HepG2 (cell line): Measurements from ENCODE around the gene CORO1C. TPM values are rescaled to one million over a fixed set of nuclear protein-coding genes. Genes with fewer than 3 reads are reported as not detected.
A peak's percentile ranks its signal among the peaks of the same experiment; 100 is the strongest.

ENCODE experiments used
- ATAC-seq: fragments of 200-7000 bp; cut with Tn5 transposase; 3 replicates; pipeline ENCODE4 v1.9.1; 2020; ENCODE audit warnings: mild to moderate bottlenecking, moderate library complexity
- BruUV-seq: library from RNA; stranded (reverse); fragments of 400-500 nt; replicated peaks from 2 replicates; lab custom pipeline; 2021; lab: Mats Ljungman, UMichigan
- CTCF ChIA-PET: fragments of 300-600 bp; formaldehyde crosslinking; extraction: SDS; loops from one replicate; lab custom pipeline; 2021; ENCODE audit warnings: low total read pairs, inconsistent platforms, low intra/inter-chr PET ratio; lab: Yijun Ruan, JAX
- POLR2A ChIA-PET: fragments of 350-600 bp; sonication (Branson Sonifier 250); formaldehyde crosslinking; loops from one replicate; lab custom pipeline; 2020; ENCODE audit warnings: antibody characterized with exemption, inconsistent platforms; lab: Yijun Ruan, JAX
- DNase-seq: peaks from one replicate; pipeline ENCODE4 v3.0.0-alpha.2; 2015; ENCODE audit warnings: low spot score
- FAIRE-seq: peaks from 3 replicates; lab custom pipeline; 2011; peaks lifted over from hg19 to GRCh38; lab: Jason Lieb, UNC
- H2AFZ ChIP-seq: one replicate; pipeline ENCODE4 v1.6.1; 2011; ENCODE audit warnings: low read length, inconsistent platforms
- H3K27ac ChIP-seq: fragments of 300-600 bp; 3 replicates; pipeline ENCODE4 v1.8.0; 2011; ENCODE audit warnings: mixed run types, mild to moderate bottlenecking, mixed read lengths, low read length, inconsistent platforms; ENCODE audit not compliant: insufficient read depth; ENCODE audit errors: extremely low read length
- H3K27me3 ChIP-seq, 2 experiments: fragments of 200-600 bp in 1 of 2; 2 replicates in 1 of 2; 3 replicates in 1 of 2; pipeline versions ENCODE4 v1.6.0 to v1.8.0; 2011; ENCODE audit warnings: low read length in 2 of 2, mild to moderate bottlenecking in 2 of 2, moderate library complexity in 2 of 2, inconsistent platforms in 1 of 2; ENCODE audit not compliant: insufficient read depth in 2 of 2, control insufficient read depth in 1 of 2
- H3K36me3 ChIP-seq, 2 experiments: fragments of 200-600 bp in 1 of 2; replicated peaks in 1 of 2; 2 replicates in 1 of 2; 3 replicates in 1 of 2; pipeline versions ENCODE4 v1.5.1 to v1.8.0; 2011; ENCODE audit warnings: low read length in 2 of 2, inconsistent platforms in 1 of 2; ENCODE audit not compliant: insufficient read depth in 2 of 2, control insufficient read depth in 1 of 2
- H3K4me1 ChIP-seq: 2 replicates; pipeline ENCODE4 v1.5.1; 2012; ENCODE audit warnings: low read length, inconsistent platforms; ENCODE audit not compliant: insufficient read depth
- H3K4me2 ChIP-seq: 2 replicates; pipeline ENCODE4 v1.6.0; 2011; ENCODE audit warnings: low read depth, low read length, inconsistent platforms
- H3K4me3 ChIP-seq, 3 experiments: fragments of 200-600 bp in 1 of 3; sonication (generic), shearing (Covaris generic) in 1 of 3; replicated peaks in 1 of 3; 2 replicates each; pipeline ENCODE4 v1.5.1; 2011 to 2016; ENCODE audit warnings: low read length in 3 of 3, inconsistent platforms in 2 of 3, low read depth in 2 of 3, mild to moderate bottlenecking in 2 of 3, control low read depth in 1 of 3, mixed read lengths in 1 of 3; ENCODE audit not compliant: insufficient read depth in 1 of 3
- H3K79me2 ChIP-seq: one replicate; pipeline ENCODE4 v1.6.1; 2011; ENCODE audit warnings: low read length, inconsistent platforms; ENCODE audit not compliant: insufficient read depth
- H3K9ac ChIP-seq: 2 replicates; pipeline ENCODE4 v1.6.0; 2011; ENCODE audit warnings: mild to moderate bottlenecking, low read depth, low read length, inconsistent platforms; ENCODE audit not compliant: insufficient read depth
- H3K9me3 ChIP-seq: 2 replicates; pipeline ENCODE4 v1.5.1; 2012; ENCODE audit warnings: mild to moderate bottlenecking, low read length
- H4K20me1 ChIP-seq: 2 replicates; pipeline ENCODE4 v1.6.0; 2011; ENCODE audit warnings: inconsistent platforms, mild to moderate bottlenecking, low read length, moderate library complexity; ENCODE audit not compliant: insufficient read depth
- FLYWCH1 ChIP-seq: sonication (generic); formaldehyde crosslinking; IDR thresholded peaks from 2 replicates; pipeline ENCODE4 v1.8.1; 2023; ENCODE audit warnings: mild to moderate bottlenecking, missing genetic modification reagents
- RARG ChIP-seq: sonication (generic); formaldehyde crosslinking; IDR thresholded peaks from 2 replicates; pipeline ENCODE4 v1.4.0; 2020; ENCODE audit warnings: low read depth, mild to moderate bottlenecking, missing genetic modification reagents
- SRSF9 ChIP-seq: fragments of 200-400 bp; formaldehyde crosslinking; IDR thresholded peaks from 2 replicates; pipeline ENCODE4 v1.6.1; 2018; ENCODE audit warnings: borderline replicate concordance, mild to moderate bottlenecking, low read depth, low read length; ENCODE audit not compliant: insufficient read depth, poor library complexity, severe bottlenecking
- YEATS2 ChIP-seq: sonication (generic); formaldehyde crosslinking; IDR thresholded peaks from 2 replicates; pipeline ENCODE4 v1.4.0; 2020; ENCODE audit warnings: missing genetic modification reagents, borderline replicate concordance
- ZNF260 ChIP-seq: sonication (generic); formaldehyde crosslinking; IDR thresholded peaks from 2 replicates; pipeline ENCODE4 v1.4.0; 2020; ENCODE audit warnings: missing genetic modification reagents, low read depth, mild to moderate bottlenecking, borderline replicate concordance
- ZNF44 ChIP-seq: sonication (generic); formaldehyde crosslinking; IDR thresholded peaks from 2 replicates; pipeline ENCODE4 v1.5.1; 2020; ENCODE audit warnings: mild to moderate bottlenecking, missing genetic modification reagents
- ZNF615 ChIP-seq: sonication (generic); formaldehyde crosslinking; IDR thresholded peaks from 2 replicates; pipeline ENCODE4 v1.5.0; 2020; ENCODE audit warnings: mild to moderate bottlenecking, missing genetic modification reagents, borderline replicate concordance
- ZNF883 ChIP-seq: sonication (generic); formaldehyde crosslinking; IDR thresholded peaks from 2 replicates; pipeline ENCODE4 v1.5.1; 2020; ENCODE audit warnings: mild to moderate bottlenecking, missing genetic modification reagents; ENCODE audit errors: not compliant biosample characterization
- WGBS: methylation state at CpG from one replicate; pipeline ENCODE4 v1.1.6; 2017; ENCODE audit warnings: low lambda C conversion rate; 5-methylcytosine and 5-hydroxymethylcytosine counted together
- in situ Hi-C: cut with HindIII; loops from 2 replicates; pipeline ENCODE4 v1.10.0; 2017; ENCODE audit warnings: low pct_unique_long_range_greater_than_20kb; ENCODE audit not compliant: extremely low pct_ligation_motif_present
- intact Hi-C: fragments of 100-400 bp; cut with micrococcal nuclease; formaldehyde crosslinking; loops from one replicate; pipeline ENCODE4 v1.10.0; 2022; ENCODE audit not compliant: unreplicated experiment
- polyA plus RNA-seq, 8 experiments: library from polyadenylated mRNA; depleted of rRNA in 3 of 8; stranded (reverse) in 7 of 8; unstranded in 1 of 8; fragments of >200 nt; fragmentation: Illumina TruSeq in 4 of 8; extraction: Trizol in 4 of 8; gene quantifications; 2 replicates each; pipeline versions ENCODE4 v1.2.1 to v1.2.3, GENCODE V29; 2011 to 2016; ENCODE audit warnings: low read depth in 4 of 8, missing spikeins in 1 of 8, mixed read lengths in 1 of 8; ENCODE audit not compliant: insufficient read depth in 1 of 8
- total RNA-seq, 5 experiments: library from RNA; depleted of rRNA; stranded (reverse); fragments of >200 nt; fragmentation: Illumina TruSeq; extraction: Trizol; gene quantifications; 2 replicates each; pipeline ENCODE4 v1.2.3, GENCODE V29; 2016; ENCODE audit warnings: low read depth in 1 of 5
- TF ChIP-seq, protein P1 (sequence below): sonication (generic); formaldehyde crosslinking; IDR thresholded peaks from 2 replicates; pipeline ENCODE4 v1.5.1; 2020; ENCODE audit warnings: mild to moderate bottlenecking, missing genetic modification reagents
- TF ChIP-seq, protein P2 (sequence below): sonication (generic); formaldehyde crosslinking; IDR thresholded peaks from 2 replicates; pipeline ENCODE4 v1.9.0; 2021; ENCODE audit warnings: mild to moderate bottlenecking, missing genetic modification reagents
- TF ChIP-seq, protein P3 (sequence below): sonication (generic); formaldehyde crosslinking; IDR thresholded peaks from 2 replicates; pipeline ENCODE4 v1.8.1; 2023; ENCODE audit warnings: mild to moderate bottlenecking, moderate library complexity, missing genetic modification reagents

Gene CORO1C
- total and polyA plus RNA-seq, 2 of the 13 experiments (the other 11 are each of a cell fraction or from before 2014, with no cell fraction given), result 73.7 to 131 TPM

DNA sequence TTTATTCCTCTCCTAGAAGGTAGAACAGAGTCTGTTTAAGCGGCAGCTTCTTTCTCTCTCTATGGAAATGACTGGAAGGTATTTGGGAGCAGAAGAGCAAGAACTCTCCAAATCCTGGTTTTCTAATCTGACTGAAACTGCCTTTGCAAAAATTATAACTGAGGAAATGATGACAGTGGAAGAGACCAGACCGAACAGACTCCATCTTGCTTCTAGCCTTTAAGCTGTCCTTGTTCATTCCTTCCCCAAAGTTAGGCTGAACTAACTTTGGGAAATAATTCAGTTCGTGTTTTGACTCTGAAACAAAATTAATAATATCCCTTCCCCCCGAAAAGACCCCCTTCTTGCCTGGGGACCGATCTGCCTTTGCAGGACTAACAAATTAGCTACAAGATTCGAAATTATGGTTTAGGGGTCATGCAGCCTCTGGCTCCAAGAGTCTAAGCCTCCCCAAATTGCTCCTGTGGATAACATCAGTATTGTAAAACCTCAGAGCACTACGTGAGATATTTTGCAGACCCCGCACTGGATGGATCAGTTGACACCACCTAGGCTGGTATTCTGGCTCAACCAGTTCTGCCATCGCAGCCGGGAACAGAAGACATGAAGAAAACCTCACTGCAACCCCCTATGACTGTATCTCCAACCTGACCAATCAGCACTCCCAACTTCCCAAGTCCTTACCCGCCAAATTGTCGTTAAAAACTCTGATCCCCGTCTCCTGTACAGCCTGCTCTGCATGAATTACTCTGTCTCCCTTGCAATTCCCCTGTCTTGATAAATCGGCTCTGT, 111.8 kb downstream of the CORO1C start:
- Histone ChIP-seq H3K79me2 (no peaks in the 10 kb centered on the region), H3K27me3 (peaks cover 0 to 4% of the 10 kb centered on the region in 2 experiments; a peak in 1 of 5 replicates), H3K27ac (no peak overlapping the region), H3K9me3 (no peaks in the 10 kb centered on the region), H3K36me3 (no peaks in the 10 kb centered on the region), H3K4me1 (peaks cover 20% of the 10 kb centered on the region), H4K20me1 (no peaks in the 10 kb centered on the region), H3K9ac (no peak overlapping the region), H2AFZ (no peak overlapping the region), H3K4me2 (peak overlapping the region; percentile 63), H3K4me3 (peak overlapping the region in 1 of 3 experiments; percentile 2; a peak in 2 of 6 replicates)
- no TSS peak for BruUV-seq
- intact Hi-C loops, result no loop called here
- ATAC-seq, result no peak
- ChIA-PET POLR2A (interaction anchor here (1.1 kb wide), 2 partner anchors 8 to 57 kb away, joined by 3 to 4 read pairs; partner anchors contain the start of gene ISCU), CTCF (interaction anchor here (3.0 kb wide), 1 partner anchor 56 kb away, joined by 45 read pairs; the partner anchor contains the start of gene ISCU)
- no peak for FAIRE-seq
- WGBS, result 53% methylated on average over 14 of the region's 14 CpGs
- no peak for DNase-seq
- in situ Hi-C loops, result loop anchor here (5.0 kb wide), 1 partner anchor 52 kb away; no protein-coding TSS in a partner anchor
- TF ChIP-seq ZNF260 (CRISPR knock-in tag), result no peak
- TF ChIP-seq, protein P1, sequence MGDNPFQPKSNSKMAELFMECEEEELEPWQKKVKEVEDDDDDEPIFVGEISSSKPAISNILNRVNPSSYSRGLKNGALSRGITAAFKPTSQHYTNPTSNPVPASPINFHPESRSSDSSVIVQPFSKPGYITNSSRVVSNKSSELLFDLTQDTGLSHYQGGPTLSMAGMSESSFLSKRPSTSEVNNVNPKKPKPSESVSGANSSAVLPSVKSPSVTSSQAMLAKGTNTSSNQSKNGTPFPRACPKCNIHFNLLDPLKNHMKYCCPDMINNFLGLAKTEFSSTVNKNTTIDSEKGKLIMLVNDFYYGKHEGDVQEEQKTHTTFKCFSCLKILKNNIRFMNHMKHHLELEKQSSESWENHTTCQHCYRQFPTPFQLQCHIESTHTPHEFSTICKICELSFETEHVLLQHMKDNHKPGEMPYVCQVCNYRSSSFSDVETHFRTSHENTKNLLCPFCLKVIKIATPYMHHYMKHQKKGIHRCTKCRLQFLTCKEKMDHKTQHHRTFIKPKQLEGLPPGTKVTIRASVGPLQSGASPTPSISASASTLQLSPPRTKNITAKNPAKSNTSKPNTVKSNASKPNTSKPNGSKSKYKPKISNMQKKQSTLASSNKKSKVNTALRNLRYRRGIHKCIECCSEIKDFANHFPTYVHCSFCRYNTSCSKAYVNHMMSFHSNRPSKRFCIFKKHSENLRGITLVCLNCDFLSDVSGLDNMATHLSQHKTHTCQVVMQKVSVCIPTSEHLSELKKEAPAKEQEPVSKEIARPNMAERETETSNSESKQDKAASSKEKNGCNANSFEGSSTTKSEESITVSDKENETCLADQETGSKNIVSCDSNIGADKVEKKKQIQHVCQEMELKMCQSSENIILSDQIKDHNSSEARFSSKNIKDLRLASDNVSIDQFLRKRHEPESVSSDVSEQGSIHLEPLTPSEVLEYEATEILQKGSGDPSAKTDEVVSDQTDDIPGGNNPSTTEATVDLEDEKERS, result no peak
- TF ChIP-seq FLYWCH1 (CRISPR knock-in tag), result no peak
- no peak for TF ChIP-seq RARG (CRISPR knock-in tag)
- TF ChIP-seq SRSF9, result no peak
- no peak for TF ChIP-seq ZNF615 (CRISPR knock-in tag)
- TF ChIP-seq, protein P2, sequence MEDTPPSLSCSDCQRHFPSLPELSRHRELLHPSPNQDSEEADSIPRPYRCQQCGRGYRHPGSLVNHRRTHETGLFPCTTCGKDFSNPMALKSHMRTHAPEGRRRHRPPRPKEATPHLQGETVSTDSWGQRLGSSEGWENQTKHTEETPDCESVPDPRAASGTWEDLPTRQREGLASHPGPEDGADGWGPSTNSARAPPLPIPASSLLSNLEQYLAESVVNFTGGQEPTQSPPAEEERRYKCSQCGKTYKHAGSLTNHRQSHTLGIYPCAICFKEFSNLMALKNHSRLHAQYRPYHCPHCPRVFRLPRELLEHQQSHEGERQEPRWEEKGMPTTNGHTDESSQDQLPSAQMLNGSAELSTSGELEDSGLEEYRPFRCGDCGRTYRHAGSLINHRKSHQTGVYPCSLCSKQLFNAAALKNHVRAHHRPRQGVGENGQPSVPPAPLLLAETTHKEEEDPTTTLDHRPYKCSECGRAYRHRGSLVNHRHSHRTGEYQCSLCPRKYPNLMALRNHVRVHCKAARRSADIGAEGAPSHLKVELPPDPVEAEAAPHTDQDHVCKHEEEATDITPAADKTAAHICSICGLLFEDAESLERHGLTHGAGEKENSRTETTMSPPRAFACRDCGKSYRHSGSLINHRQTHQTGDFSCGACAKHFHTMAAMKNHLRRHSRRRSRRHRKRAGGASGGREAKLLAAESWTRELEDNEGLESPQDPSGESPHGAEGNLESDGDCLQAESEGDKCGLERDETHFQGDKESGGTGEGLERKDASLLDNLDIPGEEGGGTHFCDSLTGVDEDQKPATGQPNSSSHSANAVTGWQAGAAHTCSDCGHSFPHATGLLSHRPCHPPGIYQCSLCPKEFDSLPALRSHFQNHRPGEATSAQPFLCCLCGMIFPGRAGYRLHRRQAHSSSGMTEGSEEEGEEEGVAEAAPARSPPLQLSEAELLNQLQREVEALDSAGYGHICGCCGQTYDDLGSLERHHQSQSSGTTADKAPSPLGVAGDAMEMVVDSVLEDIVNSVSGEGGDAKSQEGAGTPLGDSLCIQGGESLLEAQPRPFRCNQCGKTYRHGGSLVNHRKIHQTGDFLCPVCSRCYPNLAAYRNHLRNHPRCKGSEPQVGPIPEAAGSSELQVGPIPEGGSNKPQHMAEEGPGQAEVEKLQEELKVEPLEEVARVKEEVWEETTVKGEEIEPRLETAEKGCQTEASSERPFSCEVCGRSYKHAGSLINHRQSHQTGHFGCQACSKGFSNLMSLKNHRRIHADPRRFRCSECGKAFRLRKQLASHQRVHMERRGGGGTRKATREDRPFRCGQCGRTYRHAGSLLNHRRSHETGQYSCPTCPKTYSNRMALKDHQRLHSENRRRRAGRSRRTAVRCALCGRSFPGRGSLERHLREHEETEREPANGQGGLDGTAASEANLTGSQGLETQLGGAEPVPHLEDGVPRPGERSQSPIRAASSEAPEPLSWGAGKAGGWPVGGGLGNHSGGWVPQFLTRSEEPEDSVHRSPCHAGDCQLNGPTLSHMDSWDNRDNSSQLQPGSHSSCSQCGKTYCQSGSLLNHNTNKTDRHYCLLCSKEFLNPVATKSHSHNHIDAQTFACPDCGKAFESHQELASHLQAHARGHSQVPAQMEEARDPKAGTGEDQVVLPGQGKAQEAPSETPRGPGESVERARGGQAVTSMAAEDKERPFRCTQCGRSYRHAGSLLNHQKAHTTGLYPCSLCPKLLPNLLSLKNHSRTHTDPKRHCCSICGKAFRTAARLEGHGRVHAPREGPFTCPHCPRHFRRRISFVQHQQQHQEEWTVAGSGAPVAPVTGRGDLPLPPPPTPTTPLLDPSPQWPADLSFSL (CRISPR knock-in tag), result no peak
- TF ChIP-seq YEATS2 (CRISPR knock-in tag), result no peak
- TF ChIP-seq ZNF883 (CRISPR knock-in tag), result no peak
- TF ChIP-seq, protein P3, sequence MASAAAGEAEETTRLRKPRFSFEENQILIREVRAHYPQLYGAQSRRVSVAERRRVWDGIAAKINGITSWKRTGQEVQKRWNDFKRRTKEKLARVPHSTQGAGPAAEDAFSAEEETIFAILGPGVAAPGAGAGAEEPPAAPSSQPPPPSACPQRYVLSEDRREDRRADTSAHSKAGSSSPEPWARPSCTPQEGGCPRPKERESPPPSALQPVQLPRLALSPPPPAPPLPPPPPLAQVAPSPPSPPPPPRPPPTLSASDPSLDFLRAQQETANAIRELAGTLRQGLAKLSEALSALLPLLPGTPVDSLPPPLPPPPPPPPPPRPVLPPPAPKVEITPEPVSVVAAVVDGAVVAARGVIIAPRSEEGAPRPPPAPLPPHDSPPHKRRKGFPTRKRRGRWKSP (CRISPR knock-in tag), result no peak
- TF ChIP-seq ZNF44 (CRISPR knock-in tag), result no peak
